Liver (tissue), 3 donors: ENCODE results near the gene JAZF1.

Source experiments
- CTCF ChIP-seq: fragments of 150-350 bp; IDR thresholded peaks from 2 replicates; pipeline ENCODE4 v1.5.1; 2017; ENCODE audit warnings: improper control_type of control experiment, low read depth, low read length; ENCODE audit not compliant: missing input control
- GABPA ChIP-seq, 2 donors: IDR thresholded peaks in 1 of 2; conservative IDR thresholded peaks in 1 of 2; 2 replicates each; pipeline ENCODE4 v1.6.1; 2016; ENCODE audit warnings: antibody characterized with exemption in 2 of 2, mild to moderate bottlenecking in 1 of 2, moderate library complexity in 1 of 2
- TAF1 ChIP-seq: conservative IDR thresholded peaks from 2 replicates; pipeline ENCODE4 v1.6.1; 2016; ENCODE audit warnings: antibody characterized with exemption, mild to moderate bottlenecking
- donor health status: healthy.
- donor health status: healthy.

- TF ChIP-seq CTCF (no peak), TAF1 (no peak), GABPA (IDR thresholded peaks at IDR 0.05 in 1 of 2, conservative IDR thresholded peaks at IDR 0.05 in 1 of 2) (no peak)
Measured at GRCh38 chr7:27866828-27867672, 313.5 kb downstream of the JAZF1 start.
